ENCODE results near the gene TANK.

The TANK gene

GRCh38 chr2:161115605-161116380, 44.4 kb upstream of the TANK start:
- no peak for TF ChIP-seq CTCF (IDR thresholded peaks at IDR 0.05; ENCODE audit: low read depth, low read length)
- H3K36me3 ChIP-seq: no peaks in the 10 kb centered on the region
- DNase-seq: no peak
- no peaks in the 10 kb centered on the region for H3K9me3 ChIP-seq
- H3K27me3 ChIP-seq: no peaks in the 10 kb centered on the region
- no peaks in the 10 kb centered on the region for H3K4me1 ChIP-seq
- no peak overlapping the region for H3K4me3 ChIP-seq (ENCODE audit: low read depth, low read length)

GRCh38 chr2:161116509-161116908, 43.7 kb upstream of the TANK start:
- TF ChIP-seq CTCF (IDR thresholded peaks at IDR 0.05; ENCODE audit: low read depth, low read length): no peak

GRCh38 chr2:161117506-161117905, 42.7 kb upstream of the TANK start:
- no peak overlapping the region for H3K4me3 ChIP-seq (ENCODE audit: low read depth, low read length)
- no peak for DNase-seq
- no peaks in the 10 kb centered on the region for H3K27me3 ChIP-seq
- no peak for TF ChIP-seq CTCF (IDR thresholded peaks at IDR 0.05; ENCODE audit: low read depth, low read length)
- no peaks in the 10 kb centered on the region for H3K4me1 ChIP-seq
- no peaks in the 10 kb centered on the region for H3K36me3 ChIP-seq
- no peaks in the 10 kb centered on the region for H3K9me3 ChIP-seq

More at GRCh38 chr2:161116509-161116908, 43.7 kb upstream of the TANK start:
- Histone ChIP-seq H3K9me3 (no peaks in the 10 kb centered on the region), H3K4me1 (no peaks in the 10 kb centered on the region), H3K27me3 (no peaks in the 10 kb centered on the region), H3K36me3 (no peaks in the 10 kb centered on the region), H3K4me3 (ENCODE audit: low read depth, low read length) (no peak overlapping the region)
- DNase-seq: no peak

- H3K4me3 ChIP-seq (ENCODE audit: low read depth, low read length): no peak overlapping the region
- no peaks in the 10 kb centered on the region for H3K9me3 ChIP-seq
- H3K4me1 ChIP-seq: no peaks in the 10 kb centered on the region
- no peak for TF ChIP-seq CTCF (IDR thresholded peaks at IDR 0.05; ENCODE audit: low read depth, low read length)
- DNase-seq: no peak
- no peaks in the 10 kb centered on the region for H3K36me3 ChIP-seq
- no peaks in the 10 kb centered on the region for H3K27me3 ChIP-seq
Observed at GRCh38 chr2:161118722-161119121, 41.5 kb upstream of the TANK start.

- H3K9me3 ChIP-seq: no peaks in the 10 kb centered on the region
- no peaks in the 10 kb centered on the region for H3K4me1 ChIP-seq
- TF ChIP-seq CTCF (IDR thresholded peaks at IDR 0.05; ENCODE audit: low read depth, low read length): no peak
- H3K36me3 ChIP-seq: no peaks in the 10 kb centered on the region
- no peak for DNase-seq
- H3K27me3 ChIP-seq: no peaks in the 10 kb centered on the region
- no peak overlapping the region for H3K4me3 ChIP-seq (ENCODE audit: low read depth, low read length)
Observed at GRCh38 chr2:161119483-161119882, 40.7 kb upstream of the TANK start.

GRCh38 chr2:161120775-161121174, 39.5 kb upstream of the TANK start:
- H3K4me1 ChIP-seq: no peaks in the 10 kb centered on the region
- no peak for DNase-seq
- TF ChIP-seq CTCF (IDR thresholded peaks at IDR 0.05; ENCODE audit: low read depth, low read length): no peak
- no peaks in the 10 kb centered on the region for H3K27me3 ChIP-seq
- no peaks in the 10 kb centered on the region for H3K9me3 ChIP-seq
- no peak overlapping the region for H3K4me3 ChIP-seq (ENCODE audit: low read depth, low read length)
- H3K36me3 ChIP-seq: no peaks in the 10 kb centered on the region
